Activated gamma-delta T cell (primary cell): ENCODE measurements around the gene EIF4E.
"Not testable (repeated sequence)": the region's sequence is repeated elsewhere in the genome, so short reads cannot be mapped to it uniquely, and the experiment has no call there.

Source experiments
- DNase-seq: peaks from one replicate; lab custom pipeline; 2025; lab: John Stamatoyannopoulos, UW
- total RNA-seq, 2 donors: gene quantifications; one replicate each; lab custom pipeline; 2026; lab: John Stamatoyannopoulos, UW

The EIF4E gene, protein sequence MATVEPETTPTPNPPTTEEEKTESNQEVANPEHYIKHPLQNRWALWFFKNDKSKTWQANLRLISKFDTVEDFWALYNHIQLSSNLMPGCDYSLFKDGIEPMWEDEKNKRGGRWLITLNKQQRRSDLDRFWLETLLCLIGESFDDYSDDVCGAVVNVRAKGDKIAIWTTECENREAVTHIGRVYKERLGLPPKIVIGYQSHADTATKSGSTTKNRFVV
- total RNA-seq, result 30.8 to 37.2 reads per million in 2 donors

DNA sequence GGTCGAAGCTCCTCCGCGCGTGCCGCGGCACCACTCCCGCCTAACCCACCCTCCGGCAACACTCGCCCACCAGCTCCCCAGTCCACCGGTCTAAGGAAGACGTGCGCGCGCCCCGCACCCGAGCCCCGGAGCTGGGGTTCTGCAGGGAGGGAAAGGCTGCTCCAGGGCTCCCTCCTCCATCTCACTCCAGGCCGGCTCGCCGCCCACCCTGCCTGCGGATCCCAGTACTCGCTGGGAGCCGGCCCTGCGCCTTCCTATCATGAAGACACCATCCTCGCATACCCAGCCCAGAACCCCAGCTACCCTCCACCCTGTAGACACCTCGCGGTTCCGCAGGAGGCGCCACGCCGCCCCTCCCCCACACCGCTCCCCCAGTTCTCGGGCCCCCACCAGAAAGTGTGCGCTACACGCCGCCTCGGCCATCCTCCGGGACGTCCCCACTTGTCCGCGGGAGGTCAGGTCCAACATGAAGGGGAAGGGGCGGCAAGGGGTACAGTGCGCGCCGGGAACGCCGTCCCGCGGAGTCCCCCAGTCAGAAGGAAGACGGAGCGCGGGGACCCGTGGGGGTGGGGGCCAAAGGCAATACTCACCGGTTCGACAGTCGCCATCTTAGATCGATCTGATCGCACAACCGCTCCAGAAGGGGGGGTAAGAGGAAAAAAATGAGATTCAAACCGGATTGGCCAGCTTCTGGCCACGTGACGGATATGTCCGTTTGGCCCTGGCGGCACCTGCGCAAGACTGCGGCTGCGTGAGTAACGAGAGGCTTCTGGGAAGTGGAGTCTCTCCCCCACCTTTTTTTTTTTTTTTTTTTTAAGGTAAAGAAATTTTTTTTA, at the start of gene EIF4E:
Gene EIF4E (minus strand): TSS at position 629 of the 836 bp plus-strand sequence. CDS start 21 bp downstream, at position 608.
- DNase-seq, result peak; percentile 87

DNA sequence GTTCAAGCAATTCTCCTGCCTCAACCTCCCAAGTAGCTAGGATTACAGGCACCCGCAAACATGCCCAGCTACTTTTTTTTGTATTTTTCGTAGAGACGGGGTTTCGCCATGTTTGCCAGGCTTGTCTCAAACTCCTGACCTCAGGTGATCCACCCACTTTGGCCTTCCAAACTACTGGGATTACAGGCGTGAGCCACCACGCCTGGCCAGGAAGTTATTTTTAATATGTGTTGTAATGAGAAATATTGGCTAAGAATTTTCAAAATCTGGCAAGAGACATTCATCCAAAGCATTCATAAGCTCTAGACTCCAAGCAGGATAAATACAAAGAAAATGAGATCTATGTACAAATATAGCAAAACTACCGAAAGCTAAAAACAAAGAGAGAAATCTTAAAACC, 48.6 kb upstream of the EIF4E start:
- no peak for DNase-seq

DNA sequence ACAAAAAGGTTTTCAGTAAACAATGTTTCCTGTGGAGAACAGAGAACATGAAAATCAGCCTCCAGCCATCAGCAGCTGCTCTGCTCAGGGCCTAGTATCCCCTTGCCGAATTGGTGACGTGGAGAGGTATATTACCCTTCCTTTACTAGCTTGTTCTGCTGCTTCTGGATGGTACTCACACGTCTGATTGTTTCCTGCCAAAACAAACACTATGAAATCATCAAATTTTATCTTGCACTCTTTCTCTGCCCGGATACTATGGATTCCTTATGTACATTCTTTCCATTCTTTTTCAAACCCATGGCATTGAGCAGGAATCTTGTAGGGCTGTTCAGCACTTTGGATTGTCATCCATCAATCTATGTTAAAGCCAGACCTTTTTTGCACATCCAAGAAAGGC, 47.8 kb upstream of the EIF4E start:
- no peak for DNase-seq

DNA sequence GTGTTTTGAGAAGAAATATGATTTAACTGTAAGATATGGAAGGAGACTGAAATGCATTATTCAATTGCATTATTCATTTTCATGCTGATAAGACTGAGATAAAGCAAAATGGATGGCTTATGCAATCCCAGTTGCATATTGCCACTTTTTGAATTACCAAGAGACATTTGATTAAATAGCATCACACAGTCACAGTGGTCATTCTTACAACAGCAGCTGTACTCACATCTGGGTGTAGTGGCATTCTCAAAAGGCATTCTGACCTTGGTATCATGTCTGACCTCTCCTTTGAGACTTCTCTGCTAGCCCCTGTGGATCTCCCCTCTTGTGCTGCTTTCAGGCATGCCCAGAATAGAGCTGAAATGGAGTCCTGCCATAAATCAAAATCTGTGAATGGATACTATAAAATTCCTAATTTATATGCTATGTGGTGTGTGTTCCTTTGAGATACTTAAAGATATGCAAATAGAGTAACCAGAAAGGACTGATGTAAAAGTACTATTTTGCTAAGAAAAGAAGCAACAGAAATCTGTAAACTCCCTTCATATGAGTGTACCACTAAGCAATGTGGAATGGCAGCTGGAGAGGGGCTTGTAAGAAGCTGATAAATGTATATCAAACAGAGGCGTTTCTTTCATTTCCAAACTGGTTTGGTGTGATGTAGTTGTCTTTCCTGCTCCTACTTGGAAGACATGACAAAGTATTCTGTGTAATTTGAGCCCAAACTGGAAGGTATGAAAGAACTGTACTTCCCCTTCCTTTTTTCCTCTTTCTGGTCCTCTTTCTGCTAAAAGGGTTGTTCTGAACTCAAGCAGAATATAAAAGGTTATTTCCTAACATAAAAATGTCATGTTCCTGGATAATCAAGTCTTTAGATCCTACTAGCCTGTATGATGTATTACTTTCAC, 41.2 kb upstream of the EIF4E start:
- DNase-seq, result no peak

DNA sequence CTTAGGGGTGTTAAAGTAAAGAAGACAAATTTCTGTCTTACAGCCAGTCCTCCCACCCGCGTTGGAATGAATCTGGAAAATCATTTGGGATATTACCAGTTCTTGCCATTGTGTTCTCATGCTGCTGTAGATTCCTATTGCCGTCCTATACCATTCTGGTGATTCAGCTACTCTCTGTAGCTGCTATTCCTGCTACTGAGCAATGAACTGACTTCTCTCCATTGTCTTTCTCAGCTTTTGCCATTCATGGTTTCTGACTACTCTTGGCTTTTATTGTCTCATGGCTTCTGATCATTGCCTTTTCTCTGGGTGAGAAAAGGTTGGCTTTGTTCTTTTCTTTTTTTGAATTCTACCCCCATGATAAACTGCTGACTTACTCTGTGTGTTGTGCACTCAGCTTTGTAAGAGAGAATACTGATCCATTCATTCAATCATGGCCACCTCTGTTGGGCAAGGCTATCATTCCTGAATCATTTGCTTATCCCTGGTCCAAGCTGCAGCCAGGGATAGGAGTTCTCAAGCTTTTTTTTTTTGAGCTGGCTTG, 38.9 kb upstream of the EIF4E start:
- no peak for DNase-seq

DNA sequence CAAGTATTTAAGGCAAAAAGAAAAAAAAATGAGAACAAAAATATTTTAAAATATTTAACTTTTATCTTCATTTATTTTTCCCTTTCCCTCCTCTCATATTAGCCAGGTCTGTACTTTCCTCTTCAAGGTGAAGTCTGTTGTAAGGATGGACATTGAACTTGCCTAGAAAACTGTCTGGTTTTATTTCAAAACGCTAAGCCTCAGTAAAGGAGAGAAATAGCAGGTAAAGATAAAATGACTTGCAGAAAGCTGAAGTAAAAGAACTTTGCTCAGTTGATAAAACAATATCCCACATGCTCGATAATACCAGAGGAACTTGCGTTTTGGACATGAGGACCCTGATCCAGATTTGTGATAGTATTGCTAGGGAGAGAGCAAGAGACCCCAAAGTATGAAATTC, 38.0 kb upstream of the EIF4E start:
- no peak for DNase-seq

DNA sequence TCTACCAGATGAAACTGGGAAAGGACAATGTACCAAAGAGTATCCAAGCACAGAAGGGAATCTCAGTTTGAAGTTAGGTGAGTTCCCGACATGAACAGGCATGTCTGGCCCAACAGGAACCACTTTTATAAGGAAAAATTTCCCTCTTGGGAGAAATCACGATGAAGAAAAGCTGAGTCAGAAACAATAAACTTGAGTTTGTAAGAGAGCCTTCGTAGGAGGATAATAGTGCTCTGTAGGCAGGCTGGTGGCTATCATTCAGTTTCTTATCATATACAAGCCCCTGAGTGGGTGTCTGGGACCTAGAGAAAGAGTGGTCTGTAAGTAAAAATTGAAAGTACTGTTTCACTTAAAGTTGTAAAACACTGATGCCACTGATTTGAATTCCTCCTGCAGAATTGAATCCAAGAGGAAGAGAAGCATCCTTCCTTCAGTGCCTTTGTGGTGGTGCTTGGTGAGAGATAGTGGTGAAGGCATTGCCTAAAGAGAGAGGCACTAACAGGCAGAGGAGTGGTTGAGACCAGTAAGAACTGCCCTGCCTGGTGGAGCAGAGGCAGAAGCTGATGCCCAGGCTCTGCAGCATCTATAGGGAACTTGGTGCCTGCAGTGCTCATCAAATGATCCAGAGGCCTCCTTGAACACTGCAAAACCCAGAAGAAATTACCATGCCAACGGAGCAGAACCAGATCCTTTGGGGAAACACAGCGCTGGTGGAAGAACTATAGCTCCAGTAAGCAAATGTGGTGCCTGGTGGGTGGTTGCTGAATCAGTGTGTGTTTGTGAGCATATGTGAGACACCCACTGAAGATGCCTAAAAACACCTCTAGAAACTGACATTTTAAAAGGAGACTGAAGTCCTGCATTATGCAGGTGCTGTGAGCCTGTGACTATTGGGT, 34.9 kb upstream of the EIF4E start:
- no peak for DNase-seq

DNA sequence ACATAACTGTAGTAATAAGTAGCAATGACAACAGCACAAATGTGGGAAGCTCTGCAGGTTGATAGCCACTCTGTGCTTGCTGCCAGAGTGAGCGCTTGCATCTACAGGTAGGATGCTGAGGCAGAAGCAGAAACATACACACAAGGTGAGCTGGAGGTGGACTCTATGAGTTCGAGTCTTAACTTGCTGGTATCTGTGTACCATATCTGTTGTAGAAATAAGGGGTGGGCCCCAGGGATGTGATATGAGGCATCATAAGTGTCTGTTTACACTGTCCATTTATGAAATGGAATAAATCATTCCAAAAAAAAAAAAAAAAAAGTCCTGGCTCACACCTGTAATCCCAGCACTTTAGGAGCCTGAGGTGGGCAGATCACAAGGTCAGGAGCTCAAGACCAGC, 32.8 kb upstream of the EIF4E start:
- DNase-seq, result no peak

DNA sequence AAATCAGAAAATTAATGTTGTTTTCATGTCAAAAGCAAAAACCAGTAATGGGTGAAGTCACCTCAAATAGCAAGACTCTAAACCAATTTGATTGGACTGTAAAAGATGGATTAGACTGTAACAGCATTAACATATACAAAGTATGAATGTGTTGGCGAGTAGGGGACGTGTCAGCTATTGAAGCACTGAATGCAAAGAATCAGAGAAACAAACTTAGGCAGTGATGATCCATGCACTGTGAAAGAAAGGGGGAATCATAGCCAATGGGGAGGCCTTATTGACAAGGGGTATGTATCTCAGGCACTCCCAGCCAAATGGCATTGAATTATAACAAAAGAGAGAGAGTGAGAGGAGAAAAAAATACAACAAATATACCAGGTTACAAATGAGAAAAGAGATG, 30.5 kb upstream of the EIF4E start:
- DNase-seq, result no peak

DNA sequence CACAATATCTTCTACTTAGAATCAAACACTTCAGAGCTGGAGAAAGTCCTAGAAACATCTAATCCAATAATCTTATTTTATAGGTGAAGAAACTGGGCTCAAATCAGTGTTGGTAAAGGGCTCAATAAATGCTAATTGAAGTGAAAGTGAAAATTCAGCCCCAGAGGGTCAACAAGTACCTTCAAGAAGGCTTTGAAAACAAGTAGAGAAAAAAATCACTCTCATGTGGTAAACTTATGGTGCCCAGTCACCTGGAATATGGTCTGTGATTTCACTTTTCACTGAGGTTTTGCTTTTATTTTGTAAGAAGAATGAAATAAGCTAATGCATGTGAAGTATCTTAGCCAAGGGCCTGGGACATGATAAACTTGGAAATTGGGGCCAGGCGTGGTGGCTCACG, 29.1 kb upstream of the EIF4E start:
- DNase-seq, result no peak

DNA sequence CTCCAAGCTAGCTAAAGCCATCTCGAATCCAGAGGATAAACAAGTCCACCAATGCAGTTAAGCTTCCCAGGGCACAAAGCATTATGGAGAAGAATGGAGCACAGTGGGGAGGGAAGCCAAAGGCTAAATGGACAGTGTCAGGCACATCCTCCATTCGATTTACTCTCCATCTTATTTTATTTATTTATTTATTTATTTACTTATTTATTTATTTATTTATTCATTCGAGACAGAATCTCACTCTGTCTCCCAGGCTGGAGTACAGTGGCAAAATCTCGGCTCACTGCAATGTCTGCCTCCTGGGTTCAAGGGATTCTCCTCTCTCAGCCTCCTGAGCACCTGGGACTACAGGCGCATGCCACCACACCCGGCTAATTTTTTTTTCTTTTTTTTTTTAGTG, 26.3 kb upstream of the EIF4E start:
- no peak for DNase-seq

DNA sequence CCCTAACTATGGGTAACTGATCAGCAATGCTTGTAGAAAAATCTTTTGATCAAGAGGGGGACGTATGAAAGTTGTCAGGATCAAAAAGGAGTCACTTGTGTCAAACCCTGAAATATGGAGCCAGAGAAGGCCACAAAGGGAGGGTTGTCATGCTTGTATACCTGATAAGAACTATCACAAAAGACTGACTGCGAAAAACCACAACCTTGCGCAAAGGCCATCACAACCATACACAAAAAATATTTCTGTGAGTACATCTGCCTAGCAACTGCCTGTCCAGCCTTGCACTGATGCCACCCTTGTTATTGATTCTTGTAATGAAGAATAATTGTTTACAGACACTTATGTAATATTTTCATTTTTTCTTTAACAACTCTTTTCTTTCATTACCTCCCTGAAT, 22.8 kb upstream of the EIF4E start:
- DNase-seq, result no peak

DNA sequence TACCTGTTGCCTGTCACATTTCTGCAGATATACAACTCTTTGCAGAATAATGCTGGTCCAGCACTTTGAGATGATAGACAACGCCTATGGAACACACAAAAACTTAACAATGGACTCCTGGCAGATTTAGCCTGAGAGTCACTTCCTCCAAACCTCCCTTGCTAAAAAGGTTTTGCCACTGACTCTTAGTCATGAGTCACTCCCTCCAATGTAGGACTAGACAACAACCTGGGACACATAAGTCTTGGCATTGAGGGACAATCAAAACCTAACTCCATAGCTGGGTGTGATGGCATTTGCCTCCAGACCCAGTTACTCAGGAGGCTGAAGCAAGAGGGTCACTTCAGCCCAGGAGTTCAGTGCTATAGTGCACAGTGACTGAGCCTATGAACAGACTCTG, 22.0 kb upstream of the EIF4E start:
- no peak for DNase-seq

DNA sequence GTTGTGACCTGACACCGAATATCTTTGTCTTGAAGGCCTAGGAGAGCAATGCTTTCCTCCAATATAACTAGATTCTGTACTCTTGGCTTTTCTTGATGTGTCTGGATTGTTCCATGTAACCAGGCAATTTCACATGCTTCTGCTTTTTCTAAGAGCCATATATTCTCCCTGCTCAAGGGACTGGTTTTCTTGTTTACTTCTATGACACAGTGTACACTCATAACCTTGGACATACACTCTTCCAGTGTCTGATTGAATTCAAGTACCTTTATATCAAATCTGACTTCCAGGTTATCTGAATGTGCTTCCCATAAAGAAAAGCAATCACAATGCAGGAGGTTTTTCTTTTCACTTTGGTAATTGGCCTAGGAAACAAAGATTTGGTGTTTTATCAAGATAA, 17.4 kb upstream of the EIF4E start:
- DNase-seq, result no peak

DNA sequence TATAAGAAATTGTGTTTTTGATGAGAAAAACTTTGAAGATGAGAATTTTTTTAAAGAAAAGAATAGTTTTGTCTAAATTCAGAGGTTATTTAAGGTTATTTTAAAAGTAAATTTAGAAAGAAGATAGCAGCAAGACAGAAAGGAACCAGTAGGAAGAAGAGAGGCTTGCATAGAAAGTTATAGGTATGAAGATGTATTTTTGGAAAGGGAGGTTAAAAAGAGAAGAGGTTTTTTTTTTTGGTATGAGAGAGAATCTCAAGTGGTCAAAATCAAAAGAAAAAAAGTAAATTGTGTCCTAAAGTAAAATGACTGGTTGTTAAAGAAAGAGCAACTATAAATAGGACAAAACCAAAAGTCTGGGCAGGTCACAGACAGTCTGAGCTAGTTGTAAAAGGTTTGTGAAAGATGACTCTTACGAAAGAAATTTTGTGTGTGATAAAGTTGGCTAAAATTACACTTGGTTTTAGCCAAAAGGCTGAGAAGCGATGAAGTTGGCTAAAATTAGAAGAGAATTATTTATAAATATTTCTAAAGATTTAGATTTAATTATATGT, 16.4 kb upstream of the EIF4E start:
- no peak for DNase-seq

DNA sequence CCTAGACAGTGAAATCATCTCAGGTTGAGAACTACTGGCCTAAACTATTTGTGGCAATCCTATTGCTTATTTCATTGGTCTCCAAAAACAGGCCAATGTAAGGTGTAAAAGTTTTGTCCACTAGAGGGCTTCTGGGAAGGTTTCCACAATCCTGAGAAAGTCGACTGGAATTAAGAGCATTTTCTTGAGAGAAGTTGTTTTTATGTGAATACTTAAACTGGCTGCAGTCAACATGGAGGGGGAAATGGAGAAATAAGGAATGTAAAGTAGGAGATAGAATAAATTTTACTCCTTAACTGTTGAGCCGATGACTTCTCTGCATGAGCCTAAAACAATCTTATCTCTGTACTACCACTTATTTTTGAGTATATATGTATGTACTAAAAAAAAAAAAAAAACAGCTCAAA, 11.0 kb upstream of the EIF4E start:
- DNase-seq, result no peak

DNA sequence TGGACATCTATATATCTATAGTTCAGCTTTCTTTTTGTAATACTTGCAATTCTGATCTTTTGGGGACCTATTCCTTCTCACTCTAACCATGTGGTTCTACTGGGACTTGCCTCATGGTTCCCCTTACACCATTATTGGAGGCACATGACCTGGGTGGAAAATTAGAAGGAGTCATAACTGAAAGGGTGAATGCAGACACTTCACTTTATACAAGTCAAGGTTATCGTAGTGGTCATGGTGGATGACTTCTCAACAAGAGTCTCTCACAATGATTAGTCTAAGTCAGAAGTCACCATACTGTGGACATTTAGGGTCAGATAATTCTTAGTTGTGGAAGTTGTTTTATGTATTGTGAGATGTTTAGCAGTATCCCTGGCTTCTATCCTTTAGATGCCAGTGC, 10.5 kb upstream of the EIF4E start:
- DNase-seq, result no peak

DNA sequence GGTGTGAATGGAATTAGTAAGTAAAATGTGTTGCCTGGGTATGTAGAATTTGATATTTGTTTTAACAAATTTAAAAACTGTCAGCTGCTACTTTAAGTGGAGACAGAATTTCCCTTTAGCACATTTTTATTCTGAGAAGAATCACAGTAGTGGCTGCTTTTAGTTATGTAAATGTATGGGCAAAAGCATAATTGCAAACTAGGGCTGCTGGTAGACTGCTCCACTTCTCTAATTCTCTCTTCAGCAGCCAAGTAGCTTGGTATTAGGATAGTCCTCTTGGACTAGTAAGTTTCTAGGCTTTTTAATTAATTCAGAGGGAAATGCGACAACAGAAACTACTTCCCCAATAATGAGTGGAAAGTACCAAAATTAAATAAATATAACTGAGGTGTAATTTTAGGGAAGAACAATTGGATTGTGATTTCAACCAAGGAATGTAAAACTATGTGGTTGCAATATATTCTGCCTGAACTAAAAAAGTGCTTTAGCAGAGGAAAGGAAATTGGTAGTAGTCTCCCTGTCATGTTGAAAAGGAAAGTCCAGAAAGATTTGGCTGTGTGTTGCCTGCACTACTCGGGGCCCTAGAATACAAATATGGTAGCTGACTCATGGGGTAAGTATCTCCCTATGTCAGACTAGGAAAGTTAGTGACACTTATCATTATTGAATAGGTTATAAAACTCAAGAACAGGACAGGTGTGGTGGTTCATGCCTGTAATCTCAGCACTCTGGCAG, 9.2 kb upstream of the EIF4E start:
- DNase-seq, result no peak

DNA sequence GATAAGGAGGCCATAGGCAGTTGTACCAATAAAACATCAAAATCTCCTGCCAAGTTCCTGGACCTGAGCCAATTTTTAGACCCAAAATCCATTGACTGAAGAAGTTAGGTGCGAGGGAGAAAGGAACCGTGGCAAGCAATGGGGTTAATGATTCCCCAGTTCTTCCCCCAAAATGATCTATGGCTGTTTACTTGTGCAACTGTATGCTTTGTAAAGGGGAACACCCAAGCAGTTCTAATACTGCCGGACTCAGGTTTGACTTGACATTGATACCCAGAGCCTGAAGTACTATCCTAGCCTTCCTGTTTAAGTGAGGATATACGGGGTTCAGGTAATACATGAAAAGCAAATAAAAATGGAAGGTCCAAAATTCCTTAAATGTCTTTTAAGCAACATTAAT, 6.7 kb upstream of the EIF4E start:
- no peak for DNase-seq

DNA sequence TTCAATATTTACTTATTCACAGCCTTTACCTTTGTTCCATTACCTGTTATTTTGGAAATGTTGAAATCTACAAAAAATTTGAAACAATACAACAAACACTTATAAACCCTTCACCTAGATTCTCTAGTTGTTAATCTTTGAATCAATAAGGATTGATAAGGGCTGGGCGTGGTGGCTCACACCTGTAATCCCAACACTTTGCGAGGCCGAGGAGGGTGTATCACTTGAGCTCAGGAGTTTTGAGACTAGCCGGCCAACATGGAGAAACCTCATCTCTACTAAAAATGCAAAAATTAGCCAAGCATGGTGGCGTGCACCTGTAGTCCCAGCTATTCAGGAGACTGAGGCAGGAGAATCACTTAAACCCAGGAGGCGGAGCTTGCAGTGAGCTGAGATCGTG, 5.9 kb upstream of the EIF4E start:
- DNase-seq, result not testable (repeated sequence)
